Neural progenitor cell (in vitro differentiated cells): ENCODE measurements around the gene MED1. TPM values are rescaled to one million over a fixed set of nuclear protein-coding genes. Genes with fewer than 3 reads are reported as not detected.

ENCODE experiments used
- DNase-seq: peaks from one replicate; pipeline ENCODE4 v3.0.0-alpha.2; 2016; ENCODE audit warnings: low spot score
- H2AFZ ChIP-seq: fragments of 200-600 bp; sonication (generic); replicated peaks from 2 replicates; pipeline ENCODE4 v1.6.1; 2016; ENCODE audit warnings: antibody characterized with exemption
- H3F3A ChIP-seq: fragments of 200-600 bp; sonication (generic); 2 replicates; pipeline ENCODE4 v1.6.1; 2016; ENCODE audit warnings: antibody characterized with exemption, low read depth
- H3K27ac ChIP-seq: fragments of 200-600 bp; sonication (generic); 2 replicates; pipeline ENCODE4 v1.5.1; 2016; ENCODE audit warnings: mild to moderate bottlenecking
- H3K27me3 ChIP-seq: fragments of 200-600 bp; sonication (generic); 2 replicates; pipeline ENCODE4 v1.6.1; 2016; ENCODE audit warnings: mild to moderate bottlenecking, moderate library complexity
- H3K36me3 ChIP-seq: fragments of 200-600 bp; sonication (generic); 2 replicates; pipeline ENCODE4 v1.5.1; 2016
- H3K4me1 ChIP-seq: fragments of 200-600 bp; sonication (generic); 2 replicates; pipeline ENCODE4 v1.6.1; 2016; ENCODE audit warnings: mixed run types
- H3K4me2 ChIP-seq: fragments of 200-600 bp; sonication (generic); 2 replicates; pipeline ENCODE4 v1.6.1; 2016
- H3K4me3 ChIP-seq: fragments of 200-600 bp; sonication (generic); 2 replicates; pipeline ENCODE4 v1.5.1; 2016
- H3K79me2 ChIP-seq: fragments of 200-600 bp; sonication (generic); 2 replicates; pipeline ENCODE4 v1.6.1; 2016; ENCODE audit warnings: low read depth
- H3K9ac ChIP-seq: fragments of 200-600 bp; sonication (generic); 2 replicates; pipeline ENCODE4 v1.6.1; 2016
- H3K9me3 ChIP-seq: fragments of 200-600 bp; sonication (generic); 2 replicates; pipeline ENCODE4 v1.5.1; 2016; ENCODE audit warnings: low read depth
- H4K20me1 ChIP-seq: fragments of 200-600 bp; sonication (generic); 2 replicates; pipeline ENCODE4 v1.6.1; 2016; ENCODE audit warnings: low read depth
- H3K27ac Mint-ChIP-seq: 3 replicates; pipeline ENCODE4 v1.8.0; 2021; ENCODE audit warnings: mixed read lengths
- H3K27me3 Mint-ChIP-seq: 2 replicates; pipeline ENCODE4 v1.8.0; 2022; ENCODE audit warnings: low read depth, mild to moderate bottlenecking, inconsistent platforms, moderate library complexity, mixed read lengths; ENCODE audit not compliant: insufficient read depth
- H3K36me3 Mint-ChIP-seq: 3 replicates; pipeline ENCODE4 v1.8.0; 2021; ENCODE audit warnings: mixed read lengths
- H3K4me1 Mint-ChIP-seq: 3 replicates; pipeline ENCODE4 v1.8.0; 2021; ENCODE audit warnings: mixed read lengths
- H3K4me3 Mint-ChIP-seq: 3 replicates; pipeline ENCODE4 v1.8.0; 2021; ENCODE audit warnings: mild to moderate bottlenecking, moderate library complexity, mixed read lengths
- H3K9me3 Mint-ChIP-seq: 3 replicates; pipeline ENCODE4 v1.8.0; 2020; ENCODE audit warnings: mixed read lengths
- EZH2 ChIP-seq: fragments of 200-600 bp; sonication (generic); IDR thresholded peaks from 2 replicates; pipeline ENCODE4 v1.6.1; 2017; ENCODE audit warnings: antibody characterized with exemption, mild to moderate bottlenecking, moderate library complexity
- EZH2phosphoT487 ChIP-seq: fragments of 200-600 bp; sonication (generic); IDR thresholded peaks from 2 replicates; pipeline ENCODE4 v1.6.1; 2017; ENCODE audit warnings: antibody characterized with exemption
- total RNA-seq: library from RNA; depleted of rRNA; stranded (reverse); fragments of >200 nt; gene quantifications from 2 replicates; pipeline ENCODE4 v1.2.3, GENCODE V29; 2015; ENCODE audit warnings: low replicate concordance
- TF ChIP-seq, protein P1 (sequence below): fragments of 200-600 bp; sonication (generic); IDR thresholded peaks from 2 replicates; pipeline ENCODE4 v1.5.1; 2017; ENCODE audit warnings: antibody characterized with exemption, mild to moderate bottlenecking

Gene MED1
- total RNA-seq, 1 donor from 2014 or later, result 35.6 TPM

DNA sequence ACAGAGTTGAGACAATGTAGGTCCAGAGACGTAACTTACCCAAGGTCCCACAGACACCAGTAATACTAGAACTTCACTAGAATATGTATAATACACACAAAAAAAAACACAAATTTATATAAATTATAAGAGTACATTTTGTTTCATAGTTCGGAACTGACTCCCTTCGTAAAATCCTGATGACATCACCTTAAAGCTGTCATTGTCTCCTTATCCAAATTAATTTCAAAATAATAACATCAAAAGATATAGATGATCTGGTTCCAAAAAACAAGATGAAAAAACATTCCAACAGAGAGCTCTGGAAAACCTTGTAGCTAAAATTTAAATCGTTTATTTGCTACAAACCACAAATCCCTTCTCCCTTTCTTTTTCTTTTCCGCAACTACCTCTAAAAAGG lies 59.6 kb downstream of the MED1 start:
- H3K36me3 Mint-ChIP-seq, result no peaks in the 10 kb centered on the region
- no peaks in the 10 kb centered on the region for H3K4me1 ChIP-seq

DNA sequence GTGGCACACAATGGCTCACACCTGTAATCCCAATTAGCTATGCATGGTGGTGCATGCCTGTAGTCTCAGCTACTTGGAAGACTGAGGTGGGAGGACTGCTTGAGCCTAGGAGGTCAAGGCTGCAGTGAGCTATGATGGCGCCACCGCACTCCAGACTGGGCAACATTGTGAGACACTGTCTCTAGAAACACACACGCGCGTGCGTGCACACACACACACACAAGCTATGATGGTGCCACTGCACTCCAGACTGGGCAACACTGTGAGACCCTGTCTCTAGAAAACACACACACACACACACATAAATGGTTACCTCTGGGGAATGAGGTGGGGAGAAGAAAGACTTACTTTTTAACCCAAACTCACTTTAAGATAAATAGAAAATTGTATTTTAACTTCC lies 66.0 kb downstream of the MED1 start:
- TF ChIP-seq EZH2phosphoT487, result no peak
- TF ChIP-seq, protein P1, sequence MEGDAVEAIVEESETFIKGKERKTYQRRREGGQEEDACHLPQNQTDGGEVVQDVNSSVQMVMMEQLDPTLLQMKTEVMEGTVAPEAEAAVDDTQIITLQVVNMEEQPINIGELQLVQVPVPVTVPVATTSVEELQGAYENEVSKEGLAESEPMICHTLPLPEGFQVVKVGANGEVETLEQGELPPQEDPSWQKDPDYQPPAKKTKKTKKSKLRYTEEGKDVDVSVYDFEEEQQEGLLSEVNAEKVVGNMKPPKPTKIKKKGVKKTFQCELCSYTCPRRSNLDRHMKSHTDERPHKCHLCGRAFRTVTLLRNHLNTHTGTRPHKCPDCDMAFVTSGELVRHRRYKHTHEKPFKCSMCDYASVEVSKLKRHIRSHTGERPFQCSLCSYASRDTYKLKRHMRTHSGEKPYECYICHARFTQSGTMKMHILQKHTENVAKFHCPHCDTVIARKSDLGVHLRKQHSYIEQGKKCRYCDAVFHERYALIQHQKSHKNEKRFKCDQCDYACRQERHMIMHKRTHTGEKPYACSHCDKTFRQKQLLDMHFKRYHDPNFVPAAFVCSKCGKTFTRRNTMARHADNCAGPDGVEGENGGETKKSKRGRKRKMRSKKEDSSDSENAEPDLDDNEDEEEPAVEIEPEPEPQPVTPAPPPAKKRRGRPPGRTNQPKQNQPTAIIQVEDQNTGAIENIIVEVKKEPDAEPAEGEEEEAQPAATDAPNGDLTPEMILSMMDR, result no peak
- TF ChIP-seq EZH2, result no peak

More for the DNA sequence above, 59.6 kb downstream of the MED1 start:
- no peaks in the 10 kb centered on the region for H3K4me1 Mint-ChIP-seq
- no peak overlapping the region for H3K9ac ChIP-seq
- H3K79me2 ChIP-seq, result peaks cover 67% of the 10 kb centered on the region
- no peak for DNase-seq
- no peaks in the 10 kb centered on the region for H3K9me3 ChIP-seq
- H3F3A ChIP-seq, result no peaks in the 10 kb centered on the region
- no peak overlapping the region for H3K4me2 ChIP-seq
- H4K20me1 ChIP-seq, result peaks cover 56% of the 10 kb centered on the region
- H3K36me3 ChIP-seq, result no peaks in the 10 kb centered on the region
- no peaks in the 10 kb centered on the region for H3K27me3 ChIP-seq
- no peak overlapping the region for H3K4me3 ChIP-seq
- TF ChIP-seq, protein P1, result no peak
- TF ChIP-seq EZH2 (no peak), EZH2phosphoT487 (no peak)
- no peaks in the 10 kb centered on the region for H3K27me3 Mint-ChIP-seq
- no peak overlapping the region for H3K4me3 Mint-ChIP-seq
- no peak overlapping the region for H3K27ac ChIP-seq
- no peak overlapping the region for H3K27ac Mint-ChIP-seq
- H2AFZ ChIP-seq, result no peak overlapping the region
- H3K9me3 Mint-ChIP-seq, result no peaks in the 10 kb centered on the region

DNA sequence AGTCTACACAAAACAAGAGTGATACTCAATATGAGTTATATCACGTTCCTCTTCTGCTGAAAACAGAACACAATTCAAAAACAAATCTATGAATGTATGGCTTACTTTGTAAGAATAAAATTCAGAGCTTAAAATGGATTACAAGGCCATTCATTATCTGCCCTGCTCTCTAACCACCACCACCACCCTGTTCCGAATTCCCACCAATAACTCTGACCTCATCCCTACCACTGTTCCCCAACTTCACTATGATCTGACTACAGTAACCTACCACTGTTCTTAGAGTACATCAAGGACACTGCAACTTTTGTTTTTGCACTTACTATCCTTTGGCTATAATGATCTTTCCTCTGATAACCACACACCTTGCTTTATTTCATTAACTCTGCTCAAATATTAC lies 70.9 kb downstream of the MED1 start:
- Mint-ChIP-seq H3K27me3 (peaks cover 2% of the 10 kb centered on the region), H3K36me3 (peaks cover 2% of the 10 kb centered on the region), H3K9me3 (no peaks in the 10 kb centered on the region), H3K27ac (no peak overlapping the region), H3K4me1 (no peaks in the 10 kb centered on the region), H3K4me3 (no peak overlapping the region)
- no peaks in the 10 kb centered on the region for H3K4me1 ChIP-seq
- no peaks in the 10 kb centered on the region for H3F3A ChIP-seq
- no peak overlapping the region for H3K27ac ChIP-seq
- no peaks in the 10 kb centered on the region for H3K36me3 ChIP-seq
- peaks cover 30% of the 10 kb centered on the region for H3K79me2 ChIP-seq
- TF ChIP-seq, protein P1, result no peak
- TF ChIP-seq EZH2 (no peak), EZH2phosphoT487 (no peak)
- no peak overlapping the region for H3K4me2 ChIP-seq
- no peaks in the 10 kb centered on the region for H3K27me3 ChIP-seq
- peaks cover 49% of the 10 kb centered on the region for H4K20me1 ChIP-seq
- no peak overlapping the region for H2AFZ ChIP-seq
- no peak overlapping the region for H3K4me3 ChIP-seq
- H3K9ac ChIP-seq, result no peak overlapping the region
- DNase-seq, result no peak
- no peaks in the 10 kb centered on the region for H3K9me3 ChIP-seq

More for the DNA sequence above, 66.0 kb downstream of the MED1 start:
- Histone ChIP-seq H3K27ac (no peak overlapping the region), H3F3A (no peaks in the 10 kb centered on the region), H3K4me3 (no peak overlapping the region), H4K20me1 (peaks cover 48% of the 10 kb centered on the region), H3K4me1 (no peaks in the 10 kb centered on the region), H3K4me2 (no peak overlapping the region), H3K79me2 (peaks cover 22% of the 10 kb centered on the region), H3K36me3 (no peaks in the 10 kb centered on the region), H2AFZ (no peak overlapping the region), H3K27me3 (no peaks in the 10 kb centered on the region), H3K9me3 (no peaks in the 10 kb centered on the region), H3K9ac (no peak overlapping the region)
- Mint-ChIP-seq H3K4me3 (no peak overlapping the region), H3K27me3 (peaks cover 2% of the 10 kb centered on the region), H3K4me1 (no peaks in the 10 kb centered on the region), H3K9me3 (no peaks in the 10 kb centered on the region), H3K36me3 (no peaks in the 10 kb centered on the region), H3K27ac (no peak overlapping the region)
- DNase-seq, result no peak
